ENCODE measurements around the gene ADCY3.

The ADCY3 gene

DNA sequence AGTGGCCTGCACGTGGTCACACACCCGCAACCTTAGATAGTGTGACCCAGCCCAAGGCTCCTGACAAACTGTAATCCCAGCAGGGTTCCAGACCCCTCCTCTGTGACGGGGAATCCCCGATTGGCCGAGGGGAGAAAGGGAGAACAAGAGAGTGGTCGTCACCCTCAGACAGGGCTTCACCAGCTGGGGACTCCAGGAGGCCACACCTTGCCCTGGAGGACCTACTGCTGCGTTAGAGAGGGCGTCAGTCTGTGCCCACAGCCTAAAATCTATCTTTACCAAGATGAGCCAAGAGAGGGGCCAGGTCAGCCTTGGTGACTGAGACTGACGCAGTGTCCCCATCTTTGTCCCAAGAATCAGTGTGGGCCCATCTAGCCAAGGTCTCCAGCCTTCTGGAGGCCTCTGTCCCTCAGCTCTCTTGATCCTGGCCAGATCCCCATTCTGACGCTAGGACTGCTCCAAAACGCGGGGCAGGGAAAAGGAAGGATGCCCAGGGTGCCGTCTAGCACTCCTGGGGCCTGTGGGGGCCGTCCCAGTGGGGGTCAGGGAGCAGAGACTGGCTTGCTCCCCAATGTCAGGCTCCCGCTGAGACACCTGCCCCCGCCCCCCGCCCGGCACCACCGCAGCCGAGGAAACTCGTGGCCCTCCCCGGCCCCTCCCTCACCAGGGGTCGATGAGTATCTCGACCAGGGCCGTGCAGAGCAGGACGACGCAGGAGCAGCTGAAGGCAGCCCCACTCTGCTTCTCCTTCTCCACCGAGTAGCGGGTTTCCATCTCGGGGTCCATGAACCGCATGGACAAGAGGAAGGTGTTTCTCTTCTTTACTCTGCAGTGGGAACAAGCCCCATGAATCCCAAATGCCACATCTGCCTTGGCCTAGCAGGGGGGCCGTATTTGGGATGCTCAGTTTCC, 86.0 kb downstream of the ADCY3 start:
- Histone ChIP-seq H3K27ac (no peak overlapping the region), H3K4me3 (no peak overlapping the region)
- TF ChIP-seq CTCF (IDR thresholded peaks at IDR 0.05) = no peak
- DNase-seq (ENCODE audit: low spot score) = no peak

DNA sequence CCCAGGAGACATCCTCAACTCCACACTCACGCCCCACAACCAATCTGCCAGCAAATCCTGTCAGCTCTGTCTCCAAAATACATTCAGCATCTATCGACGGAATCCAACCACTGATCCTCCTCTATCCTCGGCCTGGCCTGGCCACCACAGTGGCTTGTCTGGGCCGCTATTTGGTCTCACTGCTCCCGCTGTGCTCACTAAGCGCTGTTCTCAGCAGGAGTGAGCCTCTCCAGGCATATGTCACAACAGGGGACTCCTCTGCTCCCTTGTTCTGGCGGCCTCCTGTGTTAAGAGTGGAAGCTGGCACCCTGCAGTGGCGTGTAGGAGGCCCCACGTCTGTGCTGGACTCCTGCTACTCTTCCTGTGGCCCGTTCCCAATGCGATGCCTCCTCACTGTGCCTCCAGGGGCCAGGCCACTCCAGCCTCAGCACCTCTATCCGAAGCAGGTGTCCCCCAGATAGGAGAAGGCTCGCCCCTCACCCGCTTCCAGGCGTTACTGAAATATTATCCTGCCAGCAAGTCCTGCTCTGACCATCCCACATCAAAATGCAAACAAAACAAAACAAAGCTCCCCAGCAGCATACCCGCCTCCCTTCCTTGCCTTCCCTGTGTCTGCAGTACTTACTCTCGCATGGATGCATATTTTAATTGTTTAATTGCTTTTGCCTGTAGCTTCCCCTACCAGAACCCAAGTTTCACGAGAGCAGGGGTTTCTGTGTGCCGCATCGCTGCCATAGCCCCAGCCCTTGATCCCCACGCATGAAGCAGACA, 86.9 kb downstream of the ADCY3 start:
- H3K27ac ChIP-seq = no peak overlapping the region
- DNase-seq (ENCODE audit: low spot score) = no peak
- TF ChIP-seq CTCF (IDR thresholded peaks at IDR 0.05) = no peak
- H3K4me3 ChIP-seq = no peak overlapping the region

GRCh38 chr2:24832521-24832920, 87.5 kb downstream of the ADCY3 start:
- TF ChIP-seq CTCF (IDR thresholded peaks at IDR 0.05) = no peak
- Histone ChIP-seq H3K27ac (no peak overlapping the region), H3K4me3 (no peak overlapping the region)
- DNase-seq (ENCODE audit: low spot score) = no peak

DNA sequence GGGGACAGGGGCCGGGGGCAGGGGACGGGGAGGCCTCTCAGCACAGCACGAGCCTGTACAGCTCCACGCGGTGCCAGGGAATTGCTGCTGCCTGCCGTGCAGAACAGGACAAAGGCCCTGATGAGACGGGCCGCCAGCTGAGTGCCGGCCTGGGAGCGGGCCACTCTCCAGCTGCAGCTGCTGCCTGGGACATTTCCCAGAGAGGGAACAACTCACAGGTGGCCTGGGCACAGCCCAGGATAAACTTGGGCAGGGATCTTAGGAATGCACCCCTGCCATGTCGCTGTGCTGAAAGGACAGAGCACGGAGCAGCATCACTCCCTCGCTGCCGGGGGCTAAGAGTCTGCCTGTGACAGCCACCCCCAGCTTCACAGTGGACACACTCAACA, 88.0 kb downstream of the ADCY3 start:
- Histone ChIP-seq H3K4me3 (no peak overlapping the region), H3K27ac (no peak overlapping the region)
- no peak for DNase-seq (ENCODE audit: low spot score)
- no peak for TF ChIP-seq CTCF (IDR thresholded peaks at IDR 0.05)

DNA sequence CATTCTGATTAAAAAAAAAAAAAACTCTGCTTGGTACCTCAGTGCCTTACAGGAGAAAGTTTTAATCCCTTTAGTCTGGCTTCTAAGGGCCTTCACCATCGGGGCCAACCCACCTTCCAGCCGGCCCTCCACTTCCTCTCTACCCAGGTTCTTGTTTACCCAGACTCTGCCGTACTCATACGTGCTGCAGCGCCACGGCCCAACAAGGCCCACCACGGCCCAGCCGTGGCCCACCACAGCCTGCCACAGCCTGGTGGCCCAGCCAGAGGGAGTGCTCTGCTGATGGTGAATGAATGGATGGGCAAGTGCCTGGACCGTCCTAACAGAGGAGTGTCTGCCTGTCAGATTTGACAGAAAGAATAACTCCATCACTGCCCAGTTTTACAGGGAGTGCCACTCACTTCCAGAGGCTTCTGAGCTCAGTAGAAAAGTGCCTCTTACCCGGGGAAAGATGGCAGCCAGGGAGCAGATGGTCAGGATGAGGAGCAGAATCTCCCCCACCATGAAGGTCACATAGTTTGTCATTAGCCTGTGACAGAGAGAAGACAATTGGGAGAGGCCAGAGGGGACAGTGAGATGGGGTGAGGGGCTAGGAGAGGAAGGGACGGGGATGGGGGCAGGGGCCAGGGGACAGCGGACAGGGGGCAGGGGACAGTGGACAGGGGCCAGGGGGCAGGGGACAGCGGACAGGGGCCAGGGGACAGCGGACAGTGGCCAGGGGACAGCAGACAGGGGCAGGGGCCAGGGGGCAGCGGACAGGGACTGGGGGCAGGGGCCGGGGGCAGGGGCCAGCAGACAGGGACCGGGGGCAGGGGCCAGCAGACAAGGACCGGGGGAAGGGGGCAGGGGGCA, 88.6 kb downstream of the ADCY3 start:
- TF ChIP-seq CTCF (IDR thresholded peaks at IDR 0.05) = no peak
- DNase-seq (ENCODE audit: low spot score) = peak; percentile 62
- no peak overlapping the region for H3K27ac ChIP-seq

DNA sequence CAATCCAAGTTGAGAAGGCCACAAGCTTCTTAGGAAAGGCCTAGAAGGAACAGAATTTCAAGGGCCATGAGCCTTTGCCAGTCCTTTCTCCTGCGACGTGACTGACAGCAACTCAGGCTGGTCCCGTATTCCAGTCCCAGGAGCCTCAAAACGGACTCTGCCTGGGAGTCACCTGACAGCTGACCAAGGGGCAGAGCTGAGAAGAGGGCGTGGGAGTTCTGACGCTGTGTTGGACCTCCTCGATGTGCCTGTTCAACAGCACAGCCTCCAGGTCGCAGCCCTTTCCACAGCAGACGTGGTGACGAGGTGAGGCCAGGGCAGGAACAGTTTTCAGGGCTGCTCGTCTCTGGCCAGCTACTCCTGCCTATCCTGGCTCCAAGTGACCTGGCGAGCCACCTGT, 89.3 kb downstream of the ADCY3 start:
- TF ChIP-seq CTCF (IDR thresholded peaks at IDR 0.05) = no peak
- Histone ChIP-seq H3K4me3 (no peak overlapping the region), H3K27ac (no peak overlapping the region)
- peak; percentile 60 for DNase-seq (ENCODE audit: low spot score)

More for the DNA sequence above, 88.6 kb downstream of the ADCY3 start:
- no peak overlapping the region for H3K4me3 ChIP-seq

All from coronary artery (tissue), 2 donors.